ENCODE measurements around the gene CORO2B. TPM values are rescaled to one million over a fixed set of nuclear protein-coding genes. Genes with fewer than 3 reads are reported as not detected.

Gene CORO2B
- total RNA-seq, 4 donors from 2014 or later = 1.3 to 18.2 (median 7.0) TPM

DNA sequence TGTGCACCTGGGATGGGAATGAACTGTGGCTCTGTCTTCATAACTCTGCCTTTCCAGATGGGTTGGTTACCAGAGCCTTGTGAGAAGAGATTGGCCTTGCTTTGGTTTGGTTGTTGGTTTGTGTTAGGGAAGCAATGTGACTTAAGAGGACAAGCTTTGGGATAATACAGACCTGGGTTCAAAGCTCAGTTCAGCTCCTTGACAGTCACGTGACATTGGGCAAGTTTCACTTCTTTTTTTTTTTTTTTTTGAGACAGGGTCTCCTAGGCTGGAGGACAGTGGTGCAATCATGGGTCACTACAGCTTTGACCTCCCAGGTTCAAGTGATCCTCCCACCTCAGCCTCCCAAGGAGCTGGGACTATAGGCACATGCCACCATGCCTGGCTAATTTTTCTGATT lies 42.7 kb downstream of the CORO2B start:
- H3K4me1 ChIP-seq = no peaks in the 10 kb centered on the region
- no peak for TF ChIP-seq POLR2A (IDR thresholded peaks at IDR 0.05)
- TF ChIP-seq, protein P1, sequence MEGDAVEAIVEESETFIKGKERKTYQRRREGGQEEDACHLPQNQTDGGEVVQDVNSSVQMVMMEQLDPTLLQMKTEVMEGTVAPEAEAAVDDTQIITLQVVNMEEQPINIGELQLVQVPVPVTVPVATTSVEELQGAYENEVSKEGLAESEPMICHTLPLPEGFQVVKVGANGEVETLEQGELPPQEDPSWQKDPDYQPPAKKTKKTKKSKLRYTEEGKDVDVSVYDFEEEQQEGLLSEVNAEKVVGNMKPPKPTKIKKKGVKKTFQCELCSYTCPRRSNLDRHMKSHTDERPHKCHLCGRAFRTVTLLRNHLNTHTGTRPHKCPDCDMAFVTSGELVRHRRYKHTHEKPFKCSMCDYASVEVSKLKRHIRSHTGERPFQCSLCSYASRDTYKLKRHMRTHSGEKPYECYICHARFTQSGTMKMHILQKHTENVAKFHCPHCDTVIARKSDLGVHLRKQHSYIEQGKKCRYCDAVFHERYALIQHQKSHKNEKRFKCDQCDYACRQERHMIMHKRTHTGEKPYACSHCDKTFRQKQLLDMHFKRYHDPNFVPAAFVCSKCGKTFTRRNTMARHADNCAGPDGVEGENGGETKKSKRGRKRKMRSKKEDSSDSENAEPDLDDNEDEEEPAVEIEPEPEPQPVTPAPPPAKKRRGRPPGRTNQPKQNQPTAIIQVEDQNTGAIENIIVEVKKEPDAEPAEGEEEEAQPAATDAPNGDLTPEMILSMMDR (IDR thresholded peaks at IDR 0.05) = no peak
- H3K4me3 ChIP-seq = no peak overlapping the region
- no peaks in the 10 kb centered on the region for H3K9me3 ChIP-seq
- intact Hi-C loops (cut with DNase I; ENCODE audit: low total_unique reads) = no loop called here
- no peaks in the 10 kb centered on the region for H3K36me3 ChIP-seq
- H3K27me3 ChIP-seq = no peaks in the 10 kb centered on the region
- H3K27ac ChIP-seq = peak overlapping the region; percentile 16 to 63
- no peak for DNase-seq

DNA sequence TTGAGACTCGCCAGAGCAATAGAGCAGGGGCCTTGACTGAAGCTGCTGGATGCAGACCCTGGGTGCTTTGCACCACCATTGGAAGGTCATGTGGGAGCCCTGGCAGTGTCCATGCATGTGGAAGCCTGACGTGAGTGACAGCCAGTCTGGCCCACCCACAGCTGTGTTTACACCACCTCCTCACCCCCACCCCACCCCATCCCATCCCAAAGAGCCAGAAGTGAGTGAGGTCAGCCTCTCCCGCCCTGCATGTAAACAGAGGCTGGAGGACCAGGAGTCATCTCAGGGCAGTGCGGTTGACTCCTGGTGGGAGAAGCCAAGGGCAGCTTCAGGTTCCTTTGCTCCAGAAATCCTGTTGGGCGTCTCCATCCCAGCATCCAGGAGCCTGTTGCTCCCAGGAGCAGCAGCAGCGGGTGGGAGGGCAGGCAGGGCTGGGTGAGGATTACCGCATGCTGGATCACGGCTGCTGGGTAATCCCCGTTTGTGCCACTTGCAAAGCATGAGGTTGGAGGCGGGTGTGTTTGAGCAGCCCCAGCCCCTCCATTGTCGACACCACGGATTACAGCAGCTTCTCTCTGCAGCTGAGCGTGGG lies 44.6 kb downstream of the CORO2B start:
- Histone ChIP-seq H3K9me3 (no peaks in the 10 kb centered on the region), H3K36me3 (no peaks in the 10 kb centered on the region), H3K27ac (no peak overlapping the region), H3K27me3 (no peaks in the 10 kb centered on the region), H3K4me3 (no peak overlapping the region), H3K4me1 (no peaks in the 10 kb centered on the region)
- intact Hi-C loops (cut with DNase I; ENCODE audit: low total_unique reads) = no loop called here
- no peak for DNase-seq
- TF ChIP-seq, protein P1 (IDR thresholded peaks at IDR 0.05) = no peak
- no peak for TF ChIP-seq POLR2A (IDR thresholded peaks at IDR 0.05)

GRCh38 chr15:68625853-68626252 lies 47.1 kb downstream of the CORO2B start:
- intact Hi-C loops (cut with DNase I; ENCODE audit: low total_unique reads) = no loop called here

GRCh38 chr15:68626283-68626682 lies 47.5 kb downstream of the CORO2B start:
- H3K4me1 ChIP-seq = no peaks in the 10 kb centered on the region

More at GRCh38 chr15:68625853-68626252, 47.1 kb downstream of the CORO2B start:
- Histone ChIP-seq H3K4me1 (no peaks in the 10 kb centered on the region), H3K27me3 (no peaks in the 10 kb centered on the region), H3K9me3 (no peaks in the 10 kb centered on the region), H3K4me3 (no peak overlapping the region), H3K36me3 (no peaks in the 10 kb centered on the region), H3K27ac (no peak overlapping the region)
- TF ChIP-seq, protein P1 (IDR thresholded peaks at IDR 0.05) = no peak
- TF ChIP-seq POLR2A (IDR thresholded peaks at IDR 0.05) = no peak
- no peak for DNase-seq

GRCh38 chr15:68626739-68627138 lies 47.9 kb downstream of the CORO2B start:
- intact Hi-C loops (cut with DNase I; ENCODE audit: low total_unique reads) = no loop called here
- DNase-seq = no peak
- Histone ChIP-seq H3K4me3 (no peak overlapping the region), H3K9me3 (no peaks in the 10 kb centered on the region), H3K4me1 (no peaks in the 10 kb centered on the region), H3K27me3 (no peaks in the 10 kb centered on the region), H3K27ac (no peak overlapping the region), H3K36me3 (no peaks in the 10 kb centered on the region)
- TF ChIP-seq, protein P1 (IDR thresholded peaks at IDR 0.05) = no peak
- TF ChIP-seq POLR2A (IDR thresholded peaks at IDR 0.05) = no peak

More at GRCh38 chr15:68626283-68626682, 47.5 kb downstream of the CORO2B start:
- no peak for DNase-seq
- TF ChIP-seq, protein P1 (IDR thresholded peaks at IDR 0.05) = no peak
- no peak for TF ChIP-seq POLR2A (IDR thresholded peaks at IDR 0.05)
- H3K4me3 ChIP-seq = no peak overlapping the region
- no peak overlapping the region for H3K27ac ChIP-seq
- H3K9me3 ChIP-seq = no peaks in the 10 kb centered on the region
- intact Hi-C loops (cut with DNase I; ENCODE audit: low total_unique reads) = no loop called here
- no peaks in the 10 kb centered on the region for H3K27me3 ChIP-seq
- H3K36me3 ChIP-seq = no peaks in the 10 kb centered on the region

All from uterus (tissue), 4 donors.